Kidney capillary endothelial cell (primary cell): ENCODE results near the gene PHACTR2.
"Not testable (repeated sequence)": the region's sequence is repeated elsewhere in the genome, so short reads cannot be mapped to it uniquely, and the experiment has no call there.

Experiments
- DNase-seq: peaks from one replicate; pipeline ENCODE4 v3.0.0-alpha.2; 2018; ENCODE audit warnings: low spot score

The PHACTR2 gene

GRCh38 chr6:143698759-143699429 lies 21.1 kb downstream of the PHACTR2 start:
- DNase-seq: no peak

- no peak for DNase-seq
These were observed 21.7 kb downstream of the PHACTR2 start for GRCh38 chr6:143699430-143699825.

GRCh38 chr6:143700684-143701348 lies 23.1 kb downstream of the PHACTR2 start:
- no peak for DNase-seq

GRCh38 chr6:143701349-143702234 lies 23.8 kb downstream of the PHACTR2 start:
- no peak for DNase-seq

- DNase-seq: no peak
These were observed 27.8 kb downstream of the PHACTR2 start for GRCh38 chr6:143705569-143705968.

- no peak for DNase-seq
These were observed 29.9 kb downstream of the PHACTR2 start for GRCh38 chr6:143707697-143708096.

GRCh38 chr6:143708889-143709288 lies 31.1 kb downstream of the PHACTR2 start:
- DNase-seq: no peak

GRCh38 chr6:143711714-143712113 lies 33.9 kb downstream of the PHACTR2 start:
- DNase-seq: no peak

- no peak for DNase-seq
These were observed 40.7 kb downstream of the PHACTR2 start for GRCh38 chr6:143718472-143718871.

GRCh38 chr6:143721642-143722041 lies 43.9 kb downstream of the PHACTR2 start:
- DNase-seq: no peak

GRCh38 chr6:143724876-143725275 lies 47.1 kb downstream of the PHACTR2 start:
- no peak for DNase-seq

- no peak for DNase-seq
These were observed 48.4 kb downstream of the PHACTR2 start for GRCh38 chr6:143726015-143726647.

- no peak for DNase-seq
These were observed 49.3 kb downstream of the PHACTR2 start for GRCh38 chr6:143727035-143727434.

GRCh38 chr6:143731789-143732188 lies 54.0 kb downstream of the PHACTR2 start:
- no peak for DNase-seq

- DNase-seq: no peak
These were observed 54.8 kb downstream of the PHACTR2 start for GRCh38 chr6:143732536-143732935.

- DNase-seq: no peak
These were observed 55.7 kb downstream of the PHACTR2 start for GRCh38 chr6:143733510-143733909.

GRCh38 chr6:143734641-143735063 lies 56.9 kb downstream of the PHACTR2 start:
- DNase-seq: no peak

- not testable (repeated sequence) for DNase-seq
These were observed 60.4 kb downstream of the PHACTR2 start for GRCh38 chr6:143738072-143738690.

- DNase-seq: no peak
These were observed 61.6 kb downstream of the PHACTR2 start for GRCh38 chr6:143739341-143739851.

GRCh38 chr6:143740213-143740612 lies 62.4 kb downstream of the PHACTR2 start:
- no peak for DNase-seq

GRCh38 chr6:143741480-143741879 lies 63.7 kb downstream of the PHACTR2 start:
- DNase-seq: no peak
